ENCODE results near the gene DUOX2.

- TF ChIP-seq, protein P1, sequence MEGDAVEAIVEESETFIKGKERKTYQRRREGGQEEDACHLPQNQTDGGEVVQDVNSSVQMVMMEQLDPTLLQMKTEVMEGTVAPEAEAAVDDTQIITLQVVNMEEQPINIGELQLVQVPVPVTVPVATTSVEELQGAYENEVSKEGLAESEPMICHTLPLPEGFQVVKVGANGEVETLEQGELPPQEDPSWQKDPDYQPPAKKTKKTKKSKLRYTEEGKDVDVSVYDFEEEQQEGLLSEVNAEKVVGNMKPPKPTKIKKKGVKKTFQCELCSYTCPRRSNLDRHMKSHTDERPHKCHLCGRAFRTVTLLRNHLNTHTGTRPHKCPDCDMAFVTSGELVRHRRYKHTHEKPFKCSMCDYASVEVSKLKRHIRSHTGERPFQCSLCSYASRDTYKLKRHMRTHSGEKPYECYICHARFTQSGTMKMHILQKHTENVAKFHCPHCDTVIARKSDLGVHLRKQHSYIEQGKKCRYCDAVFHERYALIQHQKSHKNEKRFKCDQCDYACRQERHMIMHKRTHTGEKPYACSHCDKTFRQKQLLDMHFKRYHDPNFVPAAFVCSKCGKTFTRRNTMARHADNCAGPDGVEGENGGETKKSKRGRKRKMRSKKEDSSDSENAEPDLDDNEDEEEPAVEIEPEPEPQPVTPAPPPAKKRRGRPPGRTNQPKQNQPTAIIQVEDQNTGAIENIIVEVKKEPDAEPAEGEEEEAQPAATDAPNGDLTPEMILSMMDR (conservative IDR thresholded peaks at IDR 0.05; ENCODE audit: low read length) = no peak
- TF ChIP-seq EZH2phosphoT487 (IDR thresholded peaks at IDR 0.05; ENCODE audit: borderline replicate concordance) = no peak
Observed at GRCh38 chr15:45147606-45148005, 33.6 kb upstream of the DUOX2 start.

Measured in Loucy (cell line).